SK-N-MC (cell line): ENCODE results near the gene GNB2.

Experiments used
- EZH2 ChIP-seq: fragments of 200-600 bp; sonication (generic); IDR thresholded peaks from one replicate; pipeline ENCODE4 v1.6.1; 2017; ENCODE audit warnings: antibody characterized with exemption
- FOXP2 ChIP-seq: optimal IDR thresholded peaks from 2 replicates; pipeline ENCODE3; 2011; ENCODE audit warnings: mild to moderate bottlenecking, moderate library complexity; ENCODE audit not compliant: insufficient read depth; ENCODE audit errors: extremely low read length, control extremely low read depth
- POLR2AphosphoS5 ChIP-seq: IDR thresholded peaks from 2 replicates; pipeline ENCODE4 v1.6.1; 2012; ENCODE audit warnings: mild to moderate bottlenecking, low read depth, low read length, borderline replicate concordance

DNA sequence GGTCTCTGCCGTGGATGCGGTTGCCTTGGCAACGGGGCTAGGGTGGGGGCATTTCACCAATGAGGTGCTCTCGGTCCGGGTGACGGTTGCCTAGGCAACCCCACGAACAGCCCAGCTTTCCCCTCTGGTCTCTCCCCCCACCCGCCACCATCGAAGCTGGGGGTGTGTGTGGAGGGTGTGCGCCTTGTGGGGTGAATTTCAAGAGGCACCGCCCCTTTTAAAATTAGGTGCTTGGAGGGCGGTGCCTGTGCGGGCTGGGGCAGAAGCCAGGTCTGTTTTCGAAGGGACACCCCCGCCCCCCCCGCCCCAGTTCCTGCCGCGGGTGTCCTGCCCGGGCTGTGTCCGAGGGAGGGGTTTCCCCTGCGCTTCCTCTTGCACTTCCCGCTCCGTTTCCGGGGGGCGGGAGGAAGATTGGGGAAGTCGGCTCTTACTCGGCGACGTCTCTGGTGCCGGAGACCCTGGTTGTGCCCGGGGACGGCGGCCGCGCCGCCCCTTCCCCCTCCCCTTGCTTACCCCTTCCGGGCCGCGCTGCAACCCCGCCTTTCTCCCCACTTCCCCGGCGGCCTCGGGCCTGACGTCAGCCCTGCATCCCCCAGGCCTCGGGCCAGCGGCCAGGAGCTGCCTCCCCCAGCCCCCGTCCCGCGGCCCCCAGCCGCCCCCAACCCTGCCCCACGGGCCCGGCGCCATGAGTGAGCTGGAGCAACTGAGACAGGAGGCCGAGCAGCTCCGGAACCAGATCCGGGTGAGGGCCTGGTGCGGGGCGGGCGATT, 2.2 kb downstream of the GNB2 start:
- TF ChIP-seq POLR2AphosphoS5: peak; percentile 35; the same call in 1 of the 2 replicates
- TF ChIP-seq EZH2: no peak
- TF ChIP-seq FOXP2: no peak
